Measurements from ENCODE around the gene PHF1.

The PHF1 gene

GRCh38 chr6:33418690-33419291, 8.0 kb downstream of the PHF1 start:
- no peak for DNase-seq

- DNase-seq: peak; percentile 39
Observed at GRCh38 chr6:33419580-33420490, 9.0 kb downstream of the PHF1 start, which contains the start of gene SYNGAP1. SYNGAP1 (plus strand) TSS chr6:33420065; CDS start chr6:33420265, 200 bp downstream.

- DNase-seq: no peak
Observed at GRCh38 chr6:33420491-33421343, 9.9 kb downstream of the PHF1 start.

- no peak for DNase-seq
Observed at GRCh38 chr6:33421344-33421643, 10.5 kb downstream of the PHF1 start.

GRCh38 chr6:33423777-33424176, 13.0 kb downstream of the PHF1 start:
- no peak for DNase-seq

GRCh38 chr6:33424855-33425667, 14.2 kb downstream of the PHF1 start:
- DNase-seq: no peak

GRCh38 chr6:33425668-33426577, 15.1 kb downstream of the PHF1 start:
- peak; percentile 60 for DNase-seq

GRCh38 chr6:33426590-33427511, 16.0 kb downstream of the PHF1 start:
- no peak for DNase-seq

GRCh38 chr6:33427585-33428223, 16.9 kb downstream of the PHF1 start:
- no peak for DNase-seq

- peak; percentile 33 for DNase-seq
Observed at GRCh38 chr6:33428224-33428965, 17.6 kb downstream of the PHF1 start.

- no peak for DNase-seq
Observed at GRCh38 chr6:33428966-33429749, 18.3 kb downstream of the PHF1 start.

- DNase-seq: no peak
Observed at GRCh38 chr6:33429750-33430052, 18.9 kb downstream of the PHF1 start.

- DNase-seq: no peak
Observed at GRCh38 chr6:33430334-33430733, 19.5 kb downstream of the PHF1 start.

GRCh38 chr6:33430991-33431879, 20.4 kb downstream of the PHF1 start:
- no peak for DNase-seq

- DNase-seq: no peak
Observed at GRCh38 chr6:33431880-33432541, 21.2 kb downstream of the PHF1 start.

GRCh38 chr6:33432546-33432945, 21.7 kb downstream of the PHF1 start:
- no peak for DNase-seq
